Suprapubic skin (tissue), 4 donors: Measurements from ENCODE around the gene NOS3. TPM values are rescaled to one million over a fixed set of nuclear protein-coding genes. Genes with fewer than 3 reads are reported as not detected.
"Not testable (repeated sequence)": the region's sequence is repeated elsewhere in the genome, so short reads cannot be mapped to it uniquely, and the experiment has no call there.

Experiments
- DNase-seq, 2 donors: peaks; one replicate each; pipeline ENCODE4 v3.0.0-alpha.2; 2019; ENCODE audit warnings: low spot score in 2 of 2
- H3K27ac ChIP-seq: fragments of 200-600 bp; sonication (generic); one replicate; pipeline ENCODE4 v1.5.1; 2019
- H3K27me3 ChIP-seq: fragments of 200-600 bp; sonication (generic); one replicate; pipeline ENCODE4 v1.5.1; 2019
- H3K36me3 ChIP-seq: fragments of 200-600 bp; sonication (generic); one replicate; pipeline ENCODE4 v1.5.1; 2019
- H3K4me1 ChIP-seq: fragments of 200-600 bp; sonication (generic); one replicate; pipeline ENCODE4 v1.5.1; 2019
- H3K4me3 ChIP-seq: fragments of 200-600 bp; sonication (generic); one replicate; pipeline ENCODE4 v1.5.1; 2019; ENCODE audit warnings: mild to moderate bottlenecking
- H3K9me3 ChIP-seq: fragments of 200-600 bp; sonication (generic); one replicate; pipeline ENCODE4 v1.5.1; 2019
- CTCF ChIP-seq, 2 donors: fragments of 200-600 bp in 1 of 2; fragments of 450-650 bp in 1 of 2; sonication (generic) in 1 of 2; IDR thresholded peaks; one replicate each; pipeline ENCODE4 v1.5.1; 2016 to 2019; ENCODE audit warnings: antibody characterized with exemption in 2 of 2, mild to moderate bottlenecking in 1 of 2, moderate library complexity in 1 of 2
- EP300 ChIP-seq: sonication (generic); formaldehyde crosslinking; IDR thresholded peaks from one replicate; pipeline ENCODE4 v1.6.1; 2017; ENCODE audit warnings: antibody characterized with exemption
- POLR2A ChIP-seq, 2 donors: fragments of 450-650 bp; IDR thresholded peaks; one replicate each; pipeline ENCODE4 v1.6.1; 2017; ENCODE audit warnings: antibody characterized with exemption in 2 of 2, mild to moderate bottlenecking in 2 of 2, moderate library complexity in 2 of 2
- POLR2AphosphoS5 ChIP-seq, 3 donors: sonication (generic); formaldehyde crosslinking; IDR thresholded peaks; one replicate each; pipeline ENCODE4 v1.6.1; 2017; ENCODE audit warnings: antibody characterized with exemption in 3 of 3
- WGBS: methylation state at CpG from one replicate; pipeline ENCODE4 v1.1.5; 2018; 5-methylcytosine and 5-hydroxymethylcytosine counted together
- total RNA-seq, 4 donors: library from RNA; depleted of rRNA; stranded (reverse); fragments of >200 nt; gene quantifications; one replicate each; pipeline ENCODE4 v1.1.0, GENCODE V29; 2016

NOS3 gene
- total RNA-seq, 4 donors from 2014 or later, result 2.6 to 10.9 (median 6.8) TPM

GRCh38 chr7:151023232-151023631 lies 32.4 kb downstream of the NOS3 start:
- no peak overlapping the region for H3K4me3 ChIP-seq

GRCh38 chr7:151024435-151025056 lies 33.7 kb downstream of the NOS3 start, which contains the start of gene ATG9B:
Gene ATG9B, minus strand, starts transcription at chr7:151024494. Its CDS starts 71 bp downstream, at chr7:151024423.
- H3K4me3 ChIP-seq, result no peak within 1 kb of the TSS
- WGBS, result 70% methylated on average over 4 of the region's 4 CpGs

More at GRCh38 chr7:151023232-151023631, 32.4 kb downstream of the NOS3 start:
- Histone ChIP-seq H3K4me1 (peaks cover 27% of the 10 kb centered on the region), H3K36me3 (no peaks in the 10 kb centered on the region), H3K27ac (no peak overlapping the region), H3K9me3 (no peaks in the 10 kb centered on the region), H3K27me3 (peaks cover 28% of the 10 kb centered on the region)
- TF ChIP-seq CTCF (IDR thresholded peaks at IDR 0.05), result no peak
- no peak for TF ChIP-seq POLR2AphosphoS5 (IDR thresholded peaks at IDR 0.05)
- TF ChIP-seq POLR2A (IDR thresholded peaks at IDR 0.05), result no peak
- TF ChIP-seq EP300, result no peak
- WGBS, result 92% methylated on average over 5 of the region's 10 CpGs
- no peak for DNase-seq

GRCh38 chr7:151025924-151026671 lies 35.3 kb downstream of the NOS3 start:
- no peak overlapping the region for H3K4me3 ChIP-seq
- 81% methylated on average over 4 of the region's 4 CpGs for WGBS
- no peaks in the 10 kb centered on the region for H3K9me3 ChIP-seq
- H3K27ac ChIP-seq, result no peak overlapping the region
- H3K27me3 ChIP-seq, result peaks cover under 1% of the 10 kb centered on the region
- peaks cover 23% of the 10 kb centered on the region for H3K4me1 ChIP-seq
- no peaks in the 10 kb centered on the region for H3K36me3 ChIP-seq
- TF ChIP-seq EP300 (no peak), CTCF (IDR thresholded peaks at IDR 0.05) (no peak), POLR2AphosphoS5 (IDR thresholded peaks at IDR 0.05) (no peak), POLR2A (IDR thresholded peaks at IDR 0.05) (no peak)
- no peak for DNase-seq

More at GRCh38 chr7:151024435-151025056, 33.7 kb downstream of the NOS3 start, which contains the start of gene ATG9B:
- no peak for TF ChIP-seq CTCF (IDR thresholded peaks at IDR 0.05)
- TF ChIP-seq POLR2A (IDR thresholded peaks at IDR 0.05), result no peak
- TF ChIP-seq POLR2AphosphoS5 (IDR thresholded peaks at IDR 0.05), result no peak
- TF ChIP-seq EP300, result no peak
- no peaks in the 10 kb centered on the region for H3K36me3 ChIP-seq
- DNase-seq, result no peak
- H3K9me3 ChIP-seq, result no peaks in the 10 kb centered on the region
- peaks cover 15% of the 10 kb centered on the region for H3K27me3 ChIP-seq
- H3K4me1 ChIP-seq, result peaks cover 23% of the 10 kb centered on the region
- no peak within 1 kb of the TSS for H3K27ac ChIP-seq

- WGBS, result 36% methylated on average over 19 of the region's 19 CpGs
- Histone ChIP-seq H3K4me1 (peaks cover 23% of the 10 kb centered on the region), H3K4me3 (peak overlapping the region; percentile 74), H3K27ac (peak overlapping the region; percentile 84)
- H3K9me3 ChIP-seq, H3K36me3 ChIP-seq, H3K27me3 ChIP-seq, DNase-seq: not testable (repeated sequence)
These were observed 36.2 kb downstream of the NOS3 start for GRCh38 chr7:151026771-151027727.

- not testable (repeated sequence) for H3K27me3 ChIP-seq, DNase-seq, H3K36me3 ChIP-seq, H3K9me3 ChIP-seq
- Histone ChIP-seq H3K4me3 (peak overlapping the region; percentile 74), H3K4me1 (peaks cover 26% of the 10 kb centered on the region), H3K27ac (peak overlapping the region; percentile 84)
- WGBS, result 5% methylated on average over 16 of the region's 16 CpGs
These were observed 36.9 kb downstream of the NOS3 start for GRCh38 chr7:151027728-151028130.
